GM23248 (cell line): ENCODE measurements around the gene INO80E. TPM values are rescaled to one million over a fixed set of nuclear protein-coding genes. Genes with fewer than 3 reads are reported as not detected.

ENCODE experiments used
- DNase-seq: peaks from one replicate; pipeline ENCODE4 v3.0.0-alpha.2; 2015
- H2AFZ ChIP-seq: fragments of 200-600 bp; sonication (generic); 2 replicates; pipeline ENCODE4 v1.6.1; 2016; ENCODE audit warnings: antibody characterized with exemption
- H3F3A ChIP-seq: fragments of 200-600 bp; sonication (generic); 2 replicates; pipeline ENCODE4 v1.6.1; 2016; ENCODE audit warnings: mild to moderate bottlenecking, antibody characterized with exemption, mixed run types; ENCODE audit not compliant: insufficient read depth
- H3K27ac ChIP-seq: fragments of 200-600 bp; sonication (generic); 2 replicates; pipeline ENCODE4 v1.5.1; 2016; ENCODE audit warnings: mild to moderate bottlenecking
- H3K27me3 ChIP-seq: fragments of 200-600 bp; sonication (generic); replicated peaks from 2 replicates; pipeline ENCODE4 v1.6.1; 2016; ENCODE audit warnings: mild to moderate bottlenecking; ENCODE audit not compliant: insufficient read depth
- H3K36me3 ChIP-seq: fragments of 200-600 bp; sonication (generic); 2 replicates; pipeline ENCODE4 v1.6.1; 2016; ENCODE audit warnings: low read depth, mild to moderate bottlenecking
- H3K4me1 ChIP-seq: fragments of 200-600 bp; sonication (generic); 2 replicates; pipeline ENCODE4 v1.6.1; 2016; ENCODE audit warnings: mild to moderate bottlenecking; ENCODE audit not compliant: insufficient read depth
- H3K4me2 ChIP-seq: fragments of 200-600 bp; sonication (generic); one replicate; pipeline ENCODE4 v1.6.1; 2016; ENCODE audit warnings: mild to moderate bottlenecking; ENCODE audit not compliant: unreplicated experiment
- H3K4me3 ChIP-seq: fragments of 200-600 bp; sonication (generic); 2 replicates; pipeline ENCODE4 v1.5.1; 2016; ENCODE audit warnings: mild to moderate bottlenecking
- H3K79me2 ChIP-seq: fragments of 200-600 bp; sonication (generic); 2 replicates; pipeline ENCODE4 v1.6.1; 2016; ENCODE audit warnings: mild to moderate bottlenecking; ENCODE audit not compliant: insufficient read depth
- H3K9ac ChIP-seq: fragments of 200-600 bp; sonication (generic); 2 replicates; pipeline ENCODE4 v1.6.1; 2016; ENCODE audit warnings: mild to moderate bottlenecking
- H3K9me2 ChIP-seq: fragments of 200-600 bp; sonication (generic); 2 replicates; pipeline ENCODE4 v1.6.1; 2016; ENCODE audit warnings: mixed run types, mild to moderate bottlenecking, moderate library complexity; ENCODE audit not compliant: insufficient read depth
- H3K9me3 ChIP-seq: fragments of 200-600 bp; sonication (generic); one replicate; pipeline ENCODE4 v1.6.1; 2017; ENCODE audit warnings: low read depth
- H4K20me1 ChIP-seq: fragments of 200-600 bp; sonication (generic); 2 replicates; pipeline ENCODE4 v1.6.0; 2016; ENCODE audit not compliant: insufficient read depth
- EZH2 ChIP-seq: fragments of 200-600 bp; sonication (generic); IDR thresholded peaks from 2 replicates; pipeline ENCODE4 v1.6.1; 2018; ENCODE audit warnings: antibody characterized with exemption, mild to moderate bottlenecking; ENCODE audit not compliant: insufficient read depth, poor library complexity, severe bottlenecking
- EZH2phosphoT487 ChIP-seq: fragments of 200-600 bp; sonication (generic); IDR thresholded peaks from 2 replicates; pipeline ENCODE4 v1.6.1; 2018; ENCODE audit warnings: antibody characterized with exemption, moderate library complexity, mild to moderate bottlenecking, low read depth; ENCODE audit not compliant: insufficient read depth
- WGBS, 2 experiments: methylation state at CpG; one replicate each; pipeline ENCODE4 v1.1.6; 2015 to 2017; ENCODE audit warnings: low lambda C conversion rate in 2 of 2, low coverage in 1 of 2; ENCODE audit errors: missing lambda C conversion rate in 2 of 2; 5-methylcytosine and 5-hydroxymethylcytosine counted together
- in situ Hi-C: fragments of 300-500 bp; cut with MboI; formaldehyde crosslinking; loops from 2 replicates; pipeline ENCODE4 v1.15.0; 2020
- polyA plus RNA-seq: library from polyadenylated mRNA; unstranded; fragments of >200 nt; fragmentation: Nextera tagmentation; extraction: Ambion mirVana; gene quantifications from 2 replicates; pipeline ENCODE4 v1.2.1, GENCODE V29; 2016
- total RNA-seq: library from RNA; depleted of rRNA; stranded (reverse); fragments of >200 nt; shearing (Covaris generic); gene quantifications from 2 replicates; pipeline ENCODE4 v1.2.3, GENCODE V29; 2014

INO80E gene
- total and polyA plus RNA-seq, 2 experiments from 2014 or later = 32.3 to 51.1 TPM

GRCh38 chr16:29990034-29990433 lies 6.0 kb upstream of the INO80E start:
- Histone ChIP-seq H3K4me2 (no peak overlapping the region), H3K79me2 (0 out of 2 replicates have a peak, but pooled peaks cover under 1% of the 10 kb centered on the region), H3F3A (peaks cover 21% of the 10 kb centered on the region), H3K9me2 (no peaks in the 10 kb centered on the region), H3K4me1 (peaks cover 10% of the 10 kb centered on the region), H3K4me3 (no peak overlapping the region), H3K36me3 (peaks cover 6% of the 10 kb centered on the region; the same call in 1 of the 2 replicates), H3K9ac (no peak overlapping the region), H2AFZ (no peak overlapping the region), H4K20me1 (no peaks in the 10 kb centered on the region), H3K27ac (no peak overlapping the region), H3K9me3 (no peaks in the 10 kb centered on the region), H3K27me3 (no peaks in the 10 kb centered on the region)
- TF ChIP-seq EZH2 (no peak), EZH2phosphoT487 (no peak)
- 97 to 100% methylated on average over 2 of the region's 2 CpGs for WGBS, 2 experiments
- in situ Hi-C loops = no loop called here
- DNase-seq = no peak

- H4K20me1 ChIP-seq = no peaks in the 10 kb centered on the region
- peaks cover 4% of the 10 kb centered on the region; the same call in 1 of the 2 replicates for H3K36me3 ChIP-seq
- H3K9me2 ChIP-seq = no peaks in the 10 kb centered on the region
- in situ Hi-C loops = no loop called here
- 90 to 95% methylated on average over 23 to 35 of the region's 35 CpGs for WGBS, 2 experiments
- no peaks in the 10 kb centered on the region for H3K79me2 ChIP-seq
- H3K27me3 ChIP-seq = no peaks in the 10 kb centered on the region
- H3K9ac ChIP-seq = no peak overlapping the region
- TF ChIP-seq EZH2 (no peak), EZH2phosphoT487 (no peak)
- H2AFZ ChIP-seq = no peak overlapping the region
- no peak overlapping the region for H3K4me3 ChIP-seq
- H3K4me2 ChIP-seq = no peak overlapping the region
- DNase-seq = no peak
- H3K27ac ChIP-seq = no peak overlapping the region
- H3K4me1 ChIP-seq = peaks cover 10% of the 10 kb centered on the region
- no peaks in the 10 kb centered on the region for H3K9me3 ChIP-seq
- H3F3A ChIP-seq = peaks cover 21% of the 10 kb centered on the region
Measured at GRCh38 chr16:29990883-29991570, 5.0 kb upstream of the INO80E start.

- no peaks in the 10 kb centered on the region for H3K9me3 ChIP-seq
- H3K9me2 ChIP-seq = no peaks in the 10 kb centered on the region
- no peaks in the 10 kb centered on the region for H4K20me1 ChIP-seq
- no peak for TF ChIP-seq EZH2
- TF ChIP-seq EZH2phosphoT487 = no peak
- no peak overlapping the region for H3K9ac ChIP-seq
- H3K4me3 ChIP-seq = no peak overlapping the region
- DNase-seq = no peak
- H3K27ac ChIP-seq = no peak overlapping the region
- peaks cover 10% of the 10 kb centered on the region for H3K4me1 ChIP-seq
- H3K79me2 ChIP-seq = peaks cover 5% of the 10 kb centered on the region
- no peak overlapping the region for H3K4me2 ChIP-seq
- WGBS, 2 experiments = 87 to 89% methylated on average over 5 of the region's 5 CpGs
- in situ Hi-C loops = no loop called here
- no peak overlapping the region for H2AFZ ChIP-seq
- H3K36me3 ChIP-seq = peaks cover 4% of the 10 kb centered on the region; the same call in 1 of the 2 replicates
- H3F3A ChIP-seq = peaks cover 21% of the 10 kb centered on the region
- H3K27me3 ChIP-seq = no peaks in the 10 kb centered on the region
Measured at GRCh38 chr16:29991571-29991904, 4.5 kb upstream of the INO80E start.

- Histone ChIP-seq H3K36me3 (peaks cover 4% of the 10 kb centered on the region; the same call in 1 of the 2 replicates), H3K4me3 (no peak overlapping the region), H3K9ac (no peak overlapping the region), H3K9me2 (no peaks in the 10 kb centered on the region), H4K20me1 (no peaks in the 10 kb centered on the region), H3K27ac (no peak overlapping the region), H3K9me3 (no peaks in the 10 kb centered on the region), H3K4me1 (peaks cover 15% of the 10 kb centered on the region), H3F3A (peaks cover 21% of the 10 kb centered on the region), H3K4me2 (no peak overlapping the region), H3K27me3 (no peaks in the 10 kb centered on the region), H3K79me2 (peaks cover 14% of the 10 kb centered on the region), H2AFZ (no peak overlapping the region)
- in situ Hi-C loops = no loop called here
- TF ChIP-seq EZH2phosphoT487 (no peak), EZH2 (no peak)
- 63 to 65% methylated on average over 7 of the region's 7 CpGs for WGBS, 2 experiments
- DNase-seq = no peak
Measured at GRCh38 chr16:29992344-29992967, 3.6 kb upstream of the INO80E start.
